OCI-LY1 (cell line): ENCODE results near the gene ITLN1.

ENCODE experiments used
- H2AFZ ChIP-seq: fragments of 200-600 bp; sonication (generic), shearing (Covaris generic); 2 replicates; pipeline ENCODE4 v1.6.0; 2014; ENCODE audit warnings: antibody characterized with exemption, mild to moderate bottlenecking, low read length
- H3F3A ChIP-seq: fragments of 200-600 bp; sonication (generic), shearing (Covaris generic); 2 replicates; pipeline ENCODE4 v1.6.0; 2014; ENCODE audit warnings: mild to moderate bottlenecking, antibody characterized with exemption, low read length, moderate library complexity; ENCODE audit not compliant: insufficient read depth
- H3K27ac ChIP-seq: fragments of 200-600 bp; sonication (generic); 2 replicates; pipeline ENCODE4 v1.5.1; 2014; ENCODE audit warnings: low read length, mixed run types, mild to moderate bottlenecking, low read depth; ENCODE audit not compliant: poor library complexity, severe bottlenecking
- H3K27me3 ChIP-seq: fragments of 200-600 bp; sonication (generic); 2 replicates; pipeline ENCODE4 v1.6.0; 2014; ENCODE audit warnings: antibody characterized with exemption, mild to moderate bottlenecking, low read length, moderate library complexity; ENCODE audit not compliant: insufficient read depth
- H3K36me3 ChIP-seq: fragments of 200-600 bp; sonication (generic); 2 replicates; pipeline ENCODE4 v1.6.1; 2014; ENCODE audit warnings: mild to moderate bottlenecking, antibody characterized with exemption, low read length, moderate library complexity, mixed read lengths; ENCODE audit not compliant: insufficient read depth
- H3K4me1 ChIP-seq: fragments of 200-600 bp; sonication (generic); 2 replicates; pipeline ENCODE4 v1.5.1; 2014; ENCODE audit warnings: mild to moderate bottlenecking, low read length, moderate library complexity; ENCODE audit not compliant: insufficient read depth, severe bottlenecking
- H3K4me2 ChIP-seq: fragments of 200-600 bp; sonication (generic), shearing (Covaris generic); 2 replicates; pipeline ENCODE4 v1.6.1; 2014; ENCODE audit warnings: low read length
- H3K4me3 ChIP-seq: fragments of 200-600 bp; sonication (generic); 2 replicates; pipeline ENCODE4 v1.5.1; 2014; ENCODE audit warnings: low read length, low read depth, mild to moderate bottlenecking, mixed read lengths; ENCODE audit not compliant: poor library complexity, severe bottlenecking
- H3K79me2 ChIP-seq: fragments of 200-600 bp; shearing (Covaris generic); 2 replicates; pipeline ENCODE4 v1.6.1; 2016; ENCODE audit warnings: mixed run types, low read length, mixed read lengths; ENCODE audit not compliant: insufficient read depth
- H3K9ac ChIP-seq: fragments of 200-600 bp; sonication (generic), shearing (Covaris generic); 2 replicates; pipeline ENCODE4 v1.6.1; 2014; ENCODE audit warnings: mild to moderate bottlenecking, low read length, mixed read lengths
- H3K9me2 ChIP-seq: fragments of 200-600 bp; sonication (generic), shearing (Covaris generic); 2 replicates; pipeline ENCODE4 v1.6.1; 2014; ENCODE audit warnings: low read depth, mild to moderate bottlenecking, low read length, mixed read lengths
- H3K9me3 ChIP-seq: fragments of 200-600 bp; shearing (Covaris generic); 2 replicates; pipeline ENCODE4 v1.6.1; 2014; ENCODE audit warnings: low read length, mixed read lengths
- H4K20me1 ChIP-seq: fragments of 200-600 bp; sonication (generic), shearing (Covaris generic); 2 replicates; pipeline ENCODE4 v1.6.0; 2016; ENCODE audit warnings: mild to moderate bottlenecking, low read length; ENCODE audit not compliant: insufficient read depth
- CTCF ChIP-seq: fragments of 200-600 bp; sonication (generic), shearing (Covaris generic); IDR thresholded peaks from 2 replicates; pipeline ENCODE4 v1.5.1; 2017; ENCODE audit warnings: mild to moderate bottlenecking, antibody characterized with exemption, low read length, moderate library complexity, mixed read lengths
- EZH2 ChIP-seq: fragments of 200-600 bp; sonication (generic), shearing (Covaris generic); IDR thresholded peaks from 2 replicates; pipeline ENCODE4 v1.8.0; 2017; ENCODE audit warnings: borderline replicate concordance, mixed run types, mild to moderate bottlenecking, antibody characterized with exemption, low read length, moderate library complexity, mixed read lengths

ITLN1 gene

DNA sequence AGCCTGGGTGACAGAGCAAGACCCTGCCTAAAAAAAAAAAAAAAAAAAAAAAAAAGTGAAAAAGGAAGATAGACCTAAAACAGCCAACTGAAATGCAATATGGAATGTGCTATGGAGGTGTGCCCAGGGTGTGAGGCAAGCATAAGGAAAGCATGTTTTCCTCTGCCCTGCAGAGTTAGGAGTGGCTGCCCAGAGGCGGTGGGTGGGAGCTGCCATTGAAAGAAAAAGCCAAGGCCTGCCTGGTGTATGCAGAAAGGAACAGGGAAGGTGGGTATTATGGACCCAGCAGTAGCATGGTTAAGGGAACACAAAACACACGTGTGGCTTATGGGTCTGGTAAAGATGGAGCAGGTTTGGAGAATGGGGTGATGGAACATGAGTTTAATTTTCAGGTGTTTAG is 31.2 kb downstream of the ITLN1 start:
- Histone ChIP-seq H3K9me2 (no peaks in the 10 kb centered on the region), H4K20me1 (no peaks in the 10 kb centered on the region)

DNA sequence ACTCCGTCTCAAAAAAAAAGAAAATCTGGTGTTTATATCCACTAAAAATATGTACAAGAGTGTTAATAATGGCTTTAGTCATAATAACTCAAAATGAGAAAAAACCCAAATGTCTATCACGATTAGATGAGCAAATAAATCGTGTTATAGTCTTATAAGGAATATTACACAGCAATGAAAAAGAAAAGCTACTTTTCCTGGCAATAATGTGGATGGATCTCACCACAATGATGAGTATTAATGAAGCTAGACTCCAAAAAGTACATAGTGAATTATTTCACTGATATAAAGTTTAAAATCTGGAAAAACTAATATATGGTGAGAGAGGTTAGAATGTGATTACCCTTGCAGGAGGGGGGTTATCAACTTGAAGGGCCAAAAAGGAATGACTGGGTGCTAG is 32.0 kb downstream of the ITLN1 start:
- no peak overlapping the region for H3K4me2 ChIP-seq
- H3K36me3 ChIP-seq = no peaks in the 10 kb centered on the region
- H3K27me3 ChIP-seq = no peaks in the 10 kb centered on the region
- no peaks in the 10 kb centered on the region for H4K20me1 ChIP-seq
- TF ChIP-seq CTCF (no peak), EZH2 (no peak)
- no peaks in the 10 kb centered on the region for H3K4me1 ChIP-seq
- 0 out of 2 replicates have a peak, but pooled peaks cover 3% of the 10 kb centered on the region for H3K9me3 ChIP-seq
- H3K9me2 ChIP-seq = no peaks in the 10 kb centered on the region
- H3K27ac ChIP-seq = no peak overlapping the region
- H3K79me2 ChIP-seq = no peaks in the 10 kb centered on the region
- H3K4me3 ChIP-seq = no peak overlapping the region
- H2AFZ ChIP-seq = no peak overlapping the region
- no peaks in the 10 kb centered on the region for H3F3A ChIP-seq
- no peak overlapping the region for H3K9ac ChIP-seq

More for the DNA sequence above, 31.2 kb downstream of the ITLN1 start:
- Histone ChIP-seq H3K4me3 (no peak overlapping the region), H3K79me2 (no peaks in the 10 kb centered on the region), H3K4me2 (no peak overlapping the region), H3K27ac (no peak overlapping the region), H3K27me3 (no peaks in the 10 kb centered on the region), H3K9me3 (0 out of 2 replicates have a peak, but pooled peaks cover 3% of the 10 kb centered on the region), H3K9ac (no peak overlapping the region), H3K36me3 (no peaks in the 10 kb centered on the region), H3K4me1 (no peaks in the 10 kb centered on the region), H3F3A (no peaks in the 10 kb centered on the region), H2AFZ (no peak overlapping the region)
- no peak for TF ChIP-seq CTCF
- TF ChIP-seq EZH2 = no peak

- Histone ChIP-seq H3K27ac (no peak overlapping the region), H3K4me3 (no peak overlapping the region), H3K27me3 (no peaks in the 10 kb centered on the region), H3K4me1 (no peaks in the 10 kb centered on the region), H3K36me3 (no peaks in the 10 kb centered on the region), H3K79me2 (no peaks in the 10 kb centered on the region), H3K9me2 (no peaks in the 10 kb centered on the region), H4K20me1 (no peaks in the 10 kb centered on the region), H3K4me2 (no peak overlapping the region), H3K9ac (no peak overlapping the region), H3F3A (no peaks in the 10 kb centered on the region), H2AFZ (no peak overlapping the region), H3K9me3 (0 out of 2 replicates have a peak, but pooled peaks cover 3% of the 10 kb centered on the region)
- TF ChIP-seq CTCF = no peak
- no peak for TF ChIP-seq EZH2
Measured at GRCh38 chr1:160850993-160851392, 34.0 kb downstream of the ITLN1 start.
